AML-193 (cell line): ENCODE measurements around the gene PDLIM4.

ENCODE experiments used
- DNase-seq, 2 experiments: peaks; one replicate each; lab custom pipeline; 2025; lab: John Stamatoyannopoulos, UW

The PDLIM4 gene

DNA sequence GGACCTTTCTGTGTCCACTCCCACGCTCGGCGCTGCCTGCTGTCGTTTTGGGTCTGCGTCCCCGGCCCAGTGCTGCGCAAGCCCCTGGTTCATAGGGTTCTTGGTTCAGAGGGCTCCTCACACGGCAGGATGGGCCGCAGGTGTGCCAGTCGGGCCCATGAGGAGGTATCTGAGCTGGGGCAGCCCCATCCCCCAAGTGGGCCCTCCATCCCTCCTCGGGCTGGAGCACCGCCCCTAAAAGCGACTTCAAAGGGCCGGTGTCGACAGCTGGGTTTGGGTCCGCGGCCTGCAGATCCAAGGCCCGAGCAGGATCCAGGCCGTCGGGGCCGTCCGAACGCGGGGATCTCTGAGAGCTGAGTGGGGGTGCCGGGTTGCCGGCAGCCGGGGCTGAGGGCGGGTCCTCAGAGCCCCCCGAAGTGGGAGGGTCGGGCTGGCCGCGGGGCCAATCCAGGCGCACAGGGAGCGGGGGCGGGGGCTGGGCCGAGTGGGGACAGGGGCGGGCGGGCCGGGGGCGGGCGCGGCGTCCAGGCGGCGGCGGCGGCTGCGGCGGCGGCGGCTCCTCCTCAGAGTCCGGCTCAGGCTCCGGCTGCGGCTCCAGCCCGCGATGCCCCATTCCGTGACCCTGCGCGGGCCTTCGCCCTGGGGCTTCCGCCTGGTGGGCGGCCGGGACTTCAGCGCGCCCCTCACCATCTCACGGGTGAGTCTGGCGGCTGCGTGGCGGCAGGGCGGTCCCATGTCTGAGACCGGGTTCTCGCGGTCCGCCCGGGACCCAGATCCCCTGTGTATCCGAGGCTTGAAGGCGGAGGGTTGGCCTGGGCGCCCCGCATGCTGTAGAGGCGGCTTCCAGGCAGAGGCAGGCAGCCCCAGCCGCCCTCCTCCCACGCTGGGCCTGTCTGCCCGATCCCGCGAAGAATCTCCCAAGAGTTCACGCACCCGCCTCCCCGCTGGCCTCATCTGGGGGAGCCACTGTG, at the start of gene PDLIM4:
Gene PDLIM4 (plus strand): TSS at position 566 of the 971 bp plus-strand sequence. CDS start 39 bp downstream, at position 605.
- DNase-seq, result no peak

DNA sequence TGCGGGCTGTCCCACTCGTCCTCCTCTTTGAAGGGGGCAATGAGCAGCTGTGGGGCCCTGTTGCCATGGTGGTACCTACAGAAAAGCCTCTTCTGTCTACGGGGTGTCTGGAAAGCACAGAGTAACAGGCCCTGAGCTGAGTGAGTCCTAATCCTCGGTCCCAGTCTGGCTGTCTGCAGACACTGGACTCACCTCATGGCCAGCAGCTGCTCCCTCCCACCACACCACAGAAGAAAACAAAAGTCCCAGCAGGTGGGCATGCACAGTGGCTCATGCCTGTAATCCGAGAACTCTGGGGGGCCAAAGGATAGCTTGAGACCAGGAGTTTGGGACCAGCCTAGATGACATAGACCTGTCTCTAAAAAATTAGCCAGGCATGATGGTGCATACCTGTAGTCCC, 49.7 kb upstream of the PDLIM4 start:
- DNase-seq, result no peak

GRCh38 chr5:132209131-132209530, 48.4 kb upstream of the PDLIM4 start:
- no peak for DNase-seq

GRCh38 chr5:132209901-132210545, 47.5 kb upstream of the PDLIM4 start:
- DNase-seq, result no peak

GRCh38 chr5:132210944-132211343, 46.6 kb upstream of the PDLIM4 start:
- no peak for DNase-seq

- DNase-seq, result no peak
These were observed 45.7 kb upstream of the PDLIM4 start for GRCh38 chr5:132211787-132212186.

DNA sequence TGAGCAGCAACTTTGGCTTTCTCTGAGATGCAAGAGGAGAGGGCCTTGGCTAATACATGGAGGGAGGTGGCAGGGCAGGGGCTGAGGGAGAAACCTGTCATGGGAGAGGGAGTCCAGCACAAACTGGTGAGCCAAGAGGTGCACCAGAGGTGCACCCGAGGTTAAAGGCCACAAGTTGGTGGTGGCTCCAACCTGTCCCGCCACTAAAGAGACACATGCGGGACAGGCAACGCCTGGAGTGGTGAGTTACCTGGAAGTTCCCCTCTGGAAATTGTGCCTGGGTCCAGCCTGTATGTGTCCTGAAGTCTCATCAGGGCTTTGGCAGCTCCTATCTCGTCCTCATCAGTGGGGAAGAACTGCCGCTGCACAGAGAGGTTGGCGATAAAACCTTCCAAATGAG, 43.8 kb upstream of the PDLIM4 start:
- DNase-seq, result no peak

DNA sequence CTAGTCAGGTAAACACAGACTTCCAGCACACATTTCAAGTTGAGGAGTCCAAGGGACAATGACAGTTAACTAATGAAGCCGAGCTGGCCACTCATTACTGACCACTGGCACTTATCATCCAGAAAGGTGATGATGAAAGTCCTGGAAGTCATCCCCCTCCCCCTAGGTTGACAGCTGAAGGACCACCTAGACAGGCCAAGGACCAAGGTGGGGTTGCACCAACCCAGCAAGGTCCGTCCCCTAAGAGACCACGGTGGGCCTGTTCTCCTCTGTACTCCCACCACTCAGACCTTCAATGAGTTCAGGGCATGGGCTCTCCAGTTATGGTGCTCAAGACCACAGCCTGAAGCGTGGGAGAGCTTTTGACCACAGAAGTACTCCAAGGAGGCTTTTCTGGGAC, 43.0 kb upstream of the PDLIM4 start:
- no peak for DNase-seq

GRCh38 chr5:132215329-132215728, 42.2 kb upstream of the PDLIM4 start:
- DNase-seq, result no peak

GRCh38 chr5:132218321-132218720, 39.2 kb upstream of the PDLIM4 start:
- DNase-seq, result no peak

DNA sequence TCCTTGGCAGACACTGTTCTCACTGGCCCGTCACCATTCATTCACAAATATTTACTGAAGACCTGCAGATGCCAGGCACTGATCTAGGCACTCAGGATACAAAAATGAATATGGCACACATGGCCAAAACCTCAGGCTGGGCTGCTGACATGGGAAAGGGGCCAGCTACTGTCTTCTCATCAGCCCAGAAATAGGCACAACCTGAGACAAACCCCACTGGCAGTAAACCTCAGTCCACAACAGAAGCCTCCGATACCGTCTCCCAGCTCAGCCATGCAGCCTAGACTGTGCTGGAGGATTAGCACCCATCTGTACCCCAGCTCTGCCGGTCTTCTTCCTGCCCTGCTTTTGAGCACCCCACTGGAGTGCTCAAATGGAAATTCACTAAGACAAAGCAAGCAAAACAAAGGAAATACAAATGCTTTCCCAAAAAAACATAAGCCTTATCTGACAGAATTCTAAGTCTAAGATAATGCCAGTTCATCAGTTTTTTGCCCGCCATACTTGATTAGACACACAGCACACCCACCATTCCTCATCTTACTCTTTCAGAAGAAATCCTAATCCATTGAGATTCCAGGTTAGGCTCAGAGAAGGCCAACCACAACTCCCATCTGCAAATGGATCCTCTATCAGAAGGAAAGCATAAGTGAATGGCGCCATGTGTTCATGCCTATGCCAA, 38.1 kb upstream of the PDLIM4 start:
- no peak for DNase-seq

- no peak for DNase-seq
These were observed 37.5 kb upstream of the PDLIM4 start for GRCh38 chr5:132219981-132220380.

DNA sequence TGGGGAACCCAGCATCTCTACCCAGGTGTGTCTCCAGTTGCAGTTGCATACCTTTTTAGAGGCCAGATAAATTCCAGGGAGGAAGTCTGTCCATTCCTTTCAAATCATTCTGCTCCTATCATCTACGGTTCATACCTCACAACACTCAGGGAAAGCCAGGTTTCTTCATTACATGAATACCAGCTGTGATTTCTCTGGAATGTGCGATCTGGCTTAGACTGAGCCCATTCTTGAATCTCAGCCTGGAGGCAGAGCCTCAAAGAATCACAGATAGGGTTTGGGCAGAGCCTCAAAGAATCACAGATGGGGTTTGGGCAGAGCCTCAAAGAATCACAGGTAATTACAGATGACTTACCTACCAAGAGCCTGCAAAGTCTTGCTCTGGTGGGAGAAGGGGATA, 37.0 kb upstream of the PDLIM4 start:
- DNase-seq, result no peak

DNA sequence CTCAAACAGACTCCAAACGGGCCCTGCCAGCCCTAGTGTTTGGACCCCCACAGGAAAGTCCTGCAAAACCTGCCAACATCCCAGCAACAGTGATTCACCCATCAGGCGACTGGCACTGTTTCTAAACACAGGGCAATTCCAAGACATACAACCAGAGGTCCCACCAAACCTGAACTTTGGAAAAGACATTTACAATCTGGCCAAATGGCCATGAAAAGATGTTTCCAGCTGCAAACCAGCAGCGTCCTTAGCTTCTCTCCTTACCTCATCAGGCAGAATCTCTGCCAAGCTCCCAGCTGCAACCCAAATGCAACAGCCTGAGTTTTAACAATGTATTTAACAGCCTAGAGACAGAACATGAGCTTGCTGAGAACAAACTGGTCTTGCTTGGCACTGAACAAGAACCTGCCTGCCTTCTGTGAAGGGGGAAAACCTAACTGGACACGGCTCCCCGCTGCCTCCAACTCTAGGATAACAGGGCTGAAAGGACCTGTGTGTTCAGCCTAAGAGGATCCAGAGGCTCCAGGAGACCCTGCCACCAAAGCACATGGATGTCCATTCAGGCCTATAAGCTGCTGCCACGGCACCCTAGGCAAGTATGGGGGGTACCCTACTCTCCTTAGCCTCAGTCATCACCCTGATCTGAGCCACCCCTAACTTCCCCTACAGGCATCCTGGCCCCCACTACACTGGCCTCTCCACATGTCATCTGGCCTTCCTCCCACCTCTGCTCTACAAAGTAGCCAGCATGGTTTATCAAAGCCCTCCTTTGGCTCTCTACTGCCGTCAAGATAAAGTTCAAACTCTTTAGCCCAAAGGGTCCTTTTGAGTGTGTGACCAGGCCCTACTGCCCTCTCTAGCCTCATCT, 35.5 kb upstream of the PDLIM4 start:
- DNase-seq, result no peak

DNA sequence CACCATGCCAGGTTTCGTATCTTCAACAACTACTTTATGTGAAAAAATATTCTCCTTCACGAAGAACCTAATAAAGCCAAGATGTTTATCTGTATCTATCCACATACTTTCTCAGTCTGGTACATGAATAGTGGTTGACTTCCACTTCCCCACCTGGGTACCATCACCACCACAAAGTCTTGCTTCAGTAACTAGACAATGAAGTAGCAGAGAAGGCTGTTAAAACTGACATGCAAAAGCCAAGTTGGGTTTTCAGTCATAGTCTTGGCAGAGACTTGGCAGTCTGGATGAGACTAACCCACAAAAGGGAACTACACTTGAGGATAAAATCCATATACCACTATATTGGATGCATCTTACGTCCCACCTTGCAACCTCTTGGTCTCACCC, 34.9 kb upstream of the PDLIM4 start:
- no peak for DNase-seq

GRCh38 chr5:132223861-132224260, 33.6 kb upstream of the PDLIM4 start:
- no peak for DNase-seq

DNA sequence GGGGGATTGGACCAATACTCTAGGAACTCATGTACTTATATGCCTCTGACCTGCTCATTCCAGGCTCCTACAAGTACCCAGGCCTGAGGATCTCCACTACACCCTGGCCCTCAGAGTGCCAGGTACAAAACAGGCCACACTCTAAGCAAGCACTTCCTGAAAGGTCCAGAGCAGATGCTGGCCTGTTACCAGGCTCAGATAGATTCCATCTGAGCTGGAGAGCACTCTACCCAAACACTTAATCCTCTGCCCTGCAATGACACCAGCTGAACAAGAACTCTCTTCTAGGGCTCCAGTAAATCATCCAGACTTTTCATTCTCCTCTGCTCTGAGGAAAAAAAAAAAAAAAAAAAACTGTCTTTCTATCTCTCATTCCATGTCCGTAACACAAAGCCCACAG, 32.8 kb upstream of the PDLIM4 start:
- DNase-seq, result no peak

- no peak for DNase-seq
These were observed 32.1 kb upstream of the PDLIM4 start for GRCh38 chr5:132225165-132226032.

GRCh38 chr5:132226516-132227234, 30.8 kb upstream of the PDLIM4 start:
- DNase-seq, result no peak

DNA sequence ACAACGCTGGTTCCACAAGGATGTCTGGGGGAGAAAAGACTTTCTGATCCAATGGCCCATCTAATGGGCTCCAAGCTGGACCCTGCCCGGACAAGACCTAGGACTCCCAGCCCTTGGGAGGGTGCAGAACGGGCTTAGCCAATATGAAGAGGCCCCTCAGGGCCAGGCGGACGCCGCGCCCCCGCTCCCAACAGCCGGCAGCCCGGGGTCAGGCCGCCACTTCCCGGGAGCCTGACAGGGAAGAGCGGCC, 30.3 kb upstream of the PDLIM4 start:
- DNase-seq, result no peak
